Urinary bladder (tissue), 4 donors: ENCODE results near the gene IQGAP1. TPM values are rescaled to one million over a fixed set of nuclear protein-coding genes. Genes with fewer than 3 reads are reported as not detected.

Experiments used
- DNase-seq: peaks from one replicate; pipeline ENCODE4 v3.0.0-alpha.2; 2015; ENCODE audit errors: extremely low spot score
- H3K27ac ChIP-seq: one replicate; pipeline ENCODE4 v1.5.1; 2013; ENCODE audit warnings: low read depth, mild to moderate bottlenecking, moderate library complexity
- H3K36me3 ChIP-seq: one replicate; pipeline ENCODE4 v1.6.1; 2013; ENCODE audit warnings: mild to moderate bottlenecking, moderate library complexity; ENCODE audit not compliant: insufficient read depth
- H3K4me1 ChIP-seq: one replicate; pipeline ENCODE4 v1.6.1; 2013; ENCODE audit warnings: mild to moderate bottlenecking, moderate library complexity; ENCODE audit not compliant: insufficient read depth
- H3K4me3 ChIP-seq: one replicate; pipeline ENCODE4 v1.5.1; 2013; ENCODE audit warnings: low read depth, low read length
- WGBS: extraction: QIAGEN DNeasy Blood & Tissue Kit; methylation state at CpG from one replicate; pipeline ENCODE4 v1.1.7; 2013; 5-methylcytosine and 5-hydroxymethylcytosine counted together
- polyA plus RNA-seq: library from polyadenylated mRNA; stranded (reverse); fragments of 200-250 nt; gene quantifications from one replicate; pipeline ENCODE4 v1.2.3, GENCODE V29; 2013
- small RNA-seq: library from RNA; depleted of rRNA; stranded (forward); fragments of <200 nt; gene quantifications from one replicate; pipeline ENCODE3, GENCODE V24; 2014
- total RNA-seq: library from RNA; depleted of rRNA; stranded (reverse); fragments of >200 nt; gene quantifications from one replicate; pipeline ENCODE4 v1.2.3, GENCODE V29; 2014
- donor health status: healthy with polysubstance abuse.
- donor health status: healthy.

IQGAP1 gene
- total and polyA plus RNA-seq, 2 donors: 147 to 257 TPM

GRCh38 chr15:90531147-90531546 lies 143.1 kb downstream of the IQGAP1 start:
- Histone ChIP-seq H3K27ac (no peak overlapping the region), H3K36me3 (no peaks in the 10 kb centered on the region), H3K4me1 (peaks cover 3% of the 10 kb centered on the region), H3K4me3 (peak overlapping the region; percentile 96)
- DNase-seq: no peak
- WGBS: 21% methylated on average over 4 of the region's 4 CpGs

GRCh38 chr15:90535254-90535653 lies 147.2 kb downstream of the IQGAP1 start:
- H3K4me3 ChIP-seq: no peak overlapping the region
- H3K27ac ChIP-seq: no peak overlapping the region
- peaks cover 3% of the 10 kb centered on the region for H3K4me1 ChIP-seq
- no peaks in the 10 kb centered on the region for H3K36me3 ChIP-seq
- 62% methylated on average over 5 of the region's 5 CpGs for WGBS
- DNase-seq: no peak

- Histone ChIP-seq H3K4me3 (no peak overlapping the region), H3K36me3 (no peaks in the 10 kb centered on the region), H3K4me1 (peaks cover 3% of the 10 kb centered on the region), H3K27ac (no peak overlapping the region)
- 79% methylated on average over 10 of the region's 10 CpGs for WGBS
- DNase-seq: no peak
Measured at GRCh38 chr15:90539789-90540188, 151.7 kb downstream of the IQGAP1 start.

- WGBS: 80% methylated on average over 3 of the region's 3 CpGs
- Histone ChIP-seq H3K27ac (no peak overlapping the region), H3K36me3 (no peaks in the 10 kb centered on the region), H3K4me3 (no peak overlapping the region), H3K4me1 (no peaks in the 10 kb centered on the region)
- no peak for DNase-seq
Measured at GRCh38 chr15:90540768-90541167, 152.7 kb downstream of the IQGAP1 start.

- no peaks in the 10 kb centered on the region for H3K36me3 ChIP-seq
- no peak overlapping the region for H3K4me3 ChIP-seq
- DNase-seq: no peak
- WGBS: 95% methylated on average over 7 of the region's 7 CpGs
- no peak overlapping the region for H3K27ac ChIP-seq
- no peaks in the 10 kb centered on the region for H3K4me1 ChIP-seq
Measured at GRCh38 chr15:90545095-90545494, 157.1 kb downstream of the IQGAP1 start.

GRCh38 chr15:90547540-90547939 lies 159.5 kb downstream of the IQGAP1 start:
- Histone ChIP-seq H3K27ac (no peak overlapping the region), H3K4me3 (no peak overlapping the region), H3K4me1 (no peaks in the 10 kb centered on the region), H3K36me3 (no peaks in the 10 kb centered on the region)
- no peak for DNase-seq
- WGBS: 88% methylated on average over 2 of the region's 2 CpGs

GRCh38 chr15:90550919-90551318 lies 162.9 kb downstream of the IQGAP1 start:
- H3K4me3 ChIP-seq: no peak overlapping the region
- H3K4me1 ChIP-seq: peaks cover 2% of the 10 kb centered on the region
- no peak for DNase-seq
- 87% methylated on average over 6 of the region's 6 CpGs for WGBS
- H3K27ac ChIP-seq: no peak overlapping the region
- H3K36me3 ChIP-seq: no peaks in the 10 kb centered on the region

Small RNA genes lying within 50 kb of the gene (small RNA-seq; reads per million reads assigned to genes)
- not detected for gene NDUFA3P4

Other genes starting within 250 kb of the IQGAP1 start
- gene SEMA4B, start 186.9 kb upstream of the IQGAP1 start, total RNA-seq: 39.3 TPM
- gene SEMA4B, start 186.9 kb upstream of the IQGAP1 start, polyA plus RNA-seq: 60.8 TPM
- 17.9 TPM for gene CIB1, start 154.3 kb upstream of the IQGAP1 start, total RNA-seq
- 84.7 TPM for gene CIB1, start 154.3 kb upstream of the IQGAP1 start, polyA plus RNA-seq
- gene GDPGP1, start 154.0 kb upstream of the IQGAP1 start, total RNA-seq: 6.6 TPM
- gene GDPGP1, start 154.0 kb upstream of the IQGAP1 start, polyA plus RNA-seq: 3.6 TPM
- gene TTLL13, start 138.7 kb upstream of the IQGAP1 start, total RNA-seq: not detected
- 0.05 TPM for gene TTLL13, start 138.7 kb upstream of the IQGAP1 start, polyA plus RNA-seq
- gene NGRN, start 122.6 kb upstream of the IQGAP1 start, total RNA-seq: 72.2 TPM
- 104 TPM for gene NGRN, start 122.6 kb upstream of the IQGAP1 start, polyA plus RNA-seq
- 3.3 TPM for gene ZNF774, start 36.0 kb upstream of the IQGAP1 start, total RNA-seq
- gene ZNF774, start 36.0 kb upstream of the IQGAP1 start, polyA plus RNA-seq: 1.1 TPM
- 41.3 TPM for gene CRTC3, start 141.7 kb downstream of the IQGAP1 start, total RNA-seq
- 41.9 TPM for gene CRTC3, start 141.7 kb downstream of the IQGAP1 start, polyA plus RNA-seq